ENCODE results near the gene LRRC23. TPM values are rescaled to one million over a fixed set of nuclear protein-coding genes. Genes with fewer than 3 reads are reported as not detected.

The LRRC23 gene
- total RNA-seq, 1 experiment from 2014 or later: 6.0 TPM

DNA sequence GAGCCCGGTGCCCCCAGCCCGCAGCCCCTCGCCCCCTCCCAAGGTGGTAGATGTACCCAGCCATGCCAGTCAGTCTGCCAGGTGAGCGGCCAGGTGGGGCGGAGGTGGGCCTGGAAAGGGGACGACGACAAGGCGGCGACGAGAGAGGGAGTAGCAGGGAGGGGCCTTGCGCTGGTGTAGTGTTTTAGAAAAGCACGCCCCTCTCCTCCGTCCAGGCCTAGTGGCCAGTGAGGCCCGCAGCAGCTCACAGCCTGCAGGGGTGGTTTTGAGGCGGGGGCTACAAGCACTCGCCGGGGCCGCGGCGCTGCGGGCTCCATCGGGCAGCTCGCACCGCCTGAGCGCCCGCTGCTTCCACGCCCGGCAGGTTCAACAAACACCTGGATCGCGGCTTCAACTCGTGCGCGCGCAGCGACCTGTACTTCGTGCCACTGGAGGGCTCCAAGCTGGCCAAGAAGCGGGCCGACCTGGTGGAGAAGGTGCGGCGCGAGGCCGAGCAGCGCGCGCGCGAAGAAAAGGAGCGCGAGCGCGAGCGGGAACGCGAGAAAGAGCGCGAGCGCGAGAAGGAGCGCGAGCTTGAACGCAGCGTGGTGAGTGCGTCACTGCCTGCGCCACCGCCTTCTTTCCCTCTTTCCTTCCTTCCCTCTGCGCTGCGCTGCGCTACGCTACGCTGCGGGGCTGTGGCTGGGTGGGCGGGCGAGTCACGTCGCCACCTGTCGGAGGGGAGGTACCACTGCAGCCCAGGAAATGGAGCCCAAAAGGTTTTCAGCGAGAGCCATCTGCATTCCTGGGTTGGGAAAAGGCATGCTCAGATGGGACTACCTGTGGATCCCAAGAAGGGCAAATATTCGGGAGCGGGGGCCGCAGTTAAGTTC, 33.1 kb downstream of the LRRC23 start:
- no peaks in the 10 kb centered on the region for H3K9me3 Mint-ChIP-seq (ENCODE audit: low read depth, unreplicated experiment)
- peak overlapping the region; percentile 75 for H3K4me3 Mint-ChIP-seq (ENCODE audit: low read depth, unreplicated experiment)
- CTCF ChIA-PET: interaction anchor here (0.6 to 1.2 kb wide), 7 partner anchors 8 to 68 kb away, joined by 3 to 10 read pairs (median 4); partner anchors contain the start of gene SPSB2
- BruUV-seq (replicated peaks): TSS peak; percentile 95
- peak overlapping the region; percentile 93 for H3K27ac Mint-ChIP-seq (ENCODE audit: unreplicated experiment)
- intact Hi-C loops (cut with micrococcal nuclease; ENCODE audit: unreplicated experiment): no loop called here
- H3K36me3 Mint-ChIP-seq (ENCODE audit: insufficient read depth, unreplicated experiment): peaks cover 87% of the 10 kb centered on the region
- peak; percentile 89 for TF ChIP-seq CTCF (IDR thresholded peaks at IDR 0.05; ENCODE audit: unreplicated experiment)
- no peaks in the 10 kb centered on the region for H3K27me3 Mint-ChIP-seq (ENCODE audit: unreplicated experiment)
- peak; percentile 93 for DNase-seq
- H3K4me1 Mint-ChIP-seq (ENCODE audit: low read depth, unreplicated experiment): peaks cover 34% of the 10 kb centered on the region

GRCh38 chr12:6938353-6939190, 34.0 kb downstream of the LRRC23 start:
- Mint-ChIP-seq H3K4me1 (ENCODE audit: low read depth, unreplicated experiment) (peaks cover 37% of the 10 kb centered on the region), H3K27me3 (ENCODE audit: unreplicated experiment) (peaks cover 6% of the 10 kb centered on the region), H3K27ac (ENCODE audit: unreplicated experiment) (peak overlapping the region; percentile 93), H3K9me3 (ENCODE audit: low read depth, unreplicated experiment) (no peaks in the 10 kb centered on the region), H3K36me3 (ENCODE audit: insufficient read depth, unreplicated experiment) (peaks cover 92% of the 10 kb centered on the region), H3K4me3 (ENCODE audit: low read depth, unreplicated experiment) (peak overlapping the region; percentile 75)
- TF ChIP-seq CTCF (IDR thresholded peaks at IDR 0.05; ENCODE audit: unreplicated experiment): no peak
- intact Hi-C loops (cut with micrococcal nuclease; ENCODE audit: unreplicated experiment): no loop called here
- CTCF ChIA-PET: interaction anchor here (0.6 to 1.2 kb wide), 6 partner anchors 10 to 69 kb away, joined by 3 to 10 read pairs (median 6); no protein-coding TSS in a partner anchor
- no peak for DNase-seq
- TSS peak; percentile 10 for BruUV-seq (replicated peaks)

GRCh38 chr12:6939191-6939540, 34.5 kb downstream of the LRRC23 start:
- intact Hi-C loops (cut with micrococcal nuclease; ENCODE audit: unreplicated experiment): no loop called here
- no peak for DNase-seq
- H3K9me3 Mint-ChIP-seq (ENCODE audit: low read depth, unreplicated experiment): no peaks in the 10 kb centered on the region
- TF ChIP-seq CTCF (IDR thresholded peaks at IDR 0.05; ENCODE audit: unreplicated experiment): no peak
- H3K4me1 Mint-ChIP-seq (ENCODE audit: low read depth, unreplicated experiment): peaks cover 37% of the 10 kb centered on the region
- peaks cover 12% of the 10 kb centered on the region for H3K27me3 Mint-ChIP-seq (ENCODE audit: unreplicated experiment)
- peaks cover 96% of the 10 kb centered on the region for H3K36me3 Mint-ChIP-seq (ENCODE audit: insufficient read depth, unreplicated experiment)
- no TSS peak for BruUV-seq (replicated peaks)
- peak overlapping the region; percentile 93 for H3K27ac Mint-ChIP-seq (ENCODE audit: unreplicated experiment)
- CTCF ChIA-PET: interaction anchor here (0.6 kb wide), 1 partner anchor 59 kb away, joined by 3 read pairs; no protein-coding TSS in a partner anchor
- H3K4me3 Mint-ChIP-seq (ENCODE audit: low read depth, unreplicated experiment): peak overlapping the region; percentile 75

GRCh38 chr12:6941267-6941666, 36.6 kb downstream of the LRRC23 start:
- no peak for DNase-seq
- intact Hi-C loops (cut with micrococcal nuclease; ENCODE audit: unreplicated experiment): loop anchor here (5.0 kb wide), 1 partner anchor 74 kb away; the partner anchor contains the start of gene TPI1
- peaks cover 99% of the 10 kb centered on the region for H3K36me3 Mint-ChIP-seq (ENCODE audit: insufficient read depth, unreplicated experiment)
- H3K4me3 Mint-ChIP-seq (ENCODE audit: low read depth, unreplicated experiment): no peak overlapping the region
- H3K27me3 Mint-ChIP-seq (ENCODE audit: unreplicated experiment): peaks cover 13% of the 10 kb centered on the region
- H3K9me3 Mint-ChIP-seq (ENCODE audit: low read depth, unreplicated experiment): no peaks in the 10 kb centered on the region
- H3K27ac Mint-ChIP-seq (ENCODE audit: unreplicated experiment): peak overlapping the region; percentile 50
- CTCF ChIA-PET: interaction anchor here (0.5 to 0.6 kb wide), 3 partner anchors 16 to 388 kb away, joined by 3 read pairs; no protein-coding TSS in a partner anchor
- BruUV-seq (replicated peaks): no TSS peak
- TF ChIP-seq CTCF (IDR thresholded peaks at IDR 0.05; ENCODE audit: unreplicated experiment): no peak
- peaks cover 44% of the 10 kb centered on the region for H3K4me1 Mint-ChIP-seq (ENCODE audit: low read depth, unreplicated experiment)

Measured in Calu3 (cell line).